Skeletal muscle satellite cell (primary cell): ENCODE results near the gene CSNK1E.

Source experiments
- H3K27me3 ChIP-seq: 2 replicates; pipeline ENCODE4 v1.7.0; 2013; ENCODE audit warnings: low read length; ENCODE audit not compliant: control insufficient read depth, insufficient read depth
- H3K36me3 ChIP-seq: 2 replicates; pipeline ENCODE4 v1.7.0; 2013; ENCODE audit warnings: mild to moderate bottlenecking, control low read depth, low read length; ENCODE audit not compliant: insufficient read depth
- H3K4me1 ChIP-seq: 2 replicates; pipeline ENCODE4 v1.7.0; 2013; ENCODE audit warnings: low read length; ENCODE audit not compliant: control insufficient read depth, insufficient read depth
- H3K4me2 ChIP-seq: 2 replicates; pipeline ENCODE4 v1.7.0; 2013; ENCODE audit warnings: mild to moderate bottlenecking, low read length
- H3K4me3 ChIP-seq: 2 replicates; pipeline ENCODE4 v1.7.0; 2013; ENCODE audit warnings: low read length
- H3K9ac ChIP-seq: 2 replicates; pipeline ENCODE4 v1.7.0; 2013; ENCODE audit warnings: mild to moderate bottlenecking, low read depth, low read length, moderate library complexity
- H3K9me3 ChIP-seq: replicated peaks from 2 replicates; pipeline ENCODE4 v1.7.0; 2013; ENCODE audit warnings: mild to moderate bottlenecking, control low read depth, low read length

Gene CSNK1E

DNA sequence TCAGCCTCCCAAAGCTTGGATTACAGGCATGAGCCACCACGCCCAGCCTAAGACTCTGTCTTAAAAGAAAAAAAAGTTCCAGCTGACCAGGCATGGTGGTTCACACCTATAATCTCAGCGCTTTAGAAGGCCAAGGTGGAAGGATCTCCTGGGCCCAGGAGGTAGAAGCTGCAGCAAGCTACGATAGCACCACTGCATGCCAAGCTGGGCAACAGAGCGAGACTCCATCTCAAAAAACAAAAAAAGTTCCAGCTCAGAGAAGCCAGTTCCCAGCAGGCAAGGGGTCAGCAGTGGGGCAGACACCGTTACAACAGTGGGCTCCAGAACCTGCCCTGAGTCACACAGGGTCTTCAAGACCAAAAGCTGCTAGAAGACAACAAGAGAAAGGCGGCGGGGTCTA is 47.8 kb downstream of the CSNK1E start:
- peaks cover 16% of the 10 kb centered on the region for H3K36me3 ChIP-seq

DNA sequence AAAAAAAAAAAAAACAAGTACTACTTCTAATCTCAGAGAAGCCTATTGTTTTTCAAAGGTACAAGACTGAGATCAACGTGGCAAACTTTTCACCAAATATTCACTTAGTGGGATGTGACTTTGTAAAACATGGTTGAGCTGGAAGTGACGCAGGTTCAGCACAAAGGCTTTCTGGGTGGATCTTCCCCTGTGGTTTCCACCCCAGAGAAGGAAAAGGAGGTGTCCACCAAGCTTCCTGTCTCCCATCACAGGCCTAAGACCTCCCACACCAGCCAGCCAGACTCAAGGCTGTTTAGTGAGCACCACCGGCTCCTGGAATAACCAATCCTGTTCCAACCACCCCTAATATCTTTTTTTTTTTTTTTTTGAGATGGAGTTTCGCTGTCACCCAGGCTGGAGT is 50.1 kb downstream of the CSNK1E start:
- H3K27me3 ChIP-seq = no peaks in the 10 kb centered on the region
- H3K36me3 ChIP-seq = peaks cover 26% of the 10 kb centered on the region
- no peak overlapping the region for H3K4me2 ChIP-seq
- H3K4me3 ChIP-seq = no peak overlapping the region
- peaks cover 29% of the 10 kb centered on the region for H3K4me1 ChIP-seq
- H3K9me3 ChIP-seq = no peaks in the 10 kb centered on the region
- H3K9ac ChIP-seq = no peak overlapping the region

More for the DNA sequence above, 47.8 kb downstream of the CSNK1E start:
- H3K4me3 ChIP-seq = no peak overlapping the region
- no peaks in the 10 kb centered on the region for H3K9me3 ChIP-seq
- no peaks in the 10 kb centered on the region for H3K27me3 ChIP-seq
- H3K4me2 ChIP-seq = no peak overlapping the region
- no peak overlapping the region for H3K9ac ChIP-seq
- H3K4me1 ChIP-seq = peaks cover 34% of the 10 kb centered on the region

DNA sequence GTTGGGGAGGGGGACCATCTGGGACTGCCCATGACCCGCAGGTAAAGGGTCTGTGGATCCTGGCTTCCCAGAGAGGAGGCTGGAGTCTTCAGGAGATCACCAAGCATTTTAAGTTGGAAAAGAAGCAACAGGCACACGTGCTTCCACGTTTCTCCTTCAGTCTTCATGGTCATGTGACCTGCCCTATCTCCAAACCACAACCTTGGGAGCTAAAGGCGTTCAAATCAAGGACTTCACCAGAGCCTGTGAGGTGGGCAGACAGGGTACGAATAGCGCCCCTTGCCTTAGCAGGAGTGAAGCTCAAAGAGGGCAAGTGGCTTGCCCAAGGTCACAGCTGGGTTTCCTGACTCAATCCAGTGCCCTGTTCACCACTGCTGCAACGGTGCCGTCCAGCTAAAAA is 51.1 kb downstream of the CSNK1E start:
- Histone ChIP-seq H3K4me3 (no peak overlapping the region), H3K9me3 (no peaks in the 10 kb centered on the region), H3K36me3 (peaks cover 25% of the 10 kb centered on the region), H3K9ac (no peak overlapping the region), H3K27me3 (no peaks in the 10 kb centered on the region), H3K4me1 (peaks cover 30% of the 10 kb centered on the region), H3K4me2 (no peak overlapping the region)

DNA sequence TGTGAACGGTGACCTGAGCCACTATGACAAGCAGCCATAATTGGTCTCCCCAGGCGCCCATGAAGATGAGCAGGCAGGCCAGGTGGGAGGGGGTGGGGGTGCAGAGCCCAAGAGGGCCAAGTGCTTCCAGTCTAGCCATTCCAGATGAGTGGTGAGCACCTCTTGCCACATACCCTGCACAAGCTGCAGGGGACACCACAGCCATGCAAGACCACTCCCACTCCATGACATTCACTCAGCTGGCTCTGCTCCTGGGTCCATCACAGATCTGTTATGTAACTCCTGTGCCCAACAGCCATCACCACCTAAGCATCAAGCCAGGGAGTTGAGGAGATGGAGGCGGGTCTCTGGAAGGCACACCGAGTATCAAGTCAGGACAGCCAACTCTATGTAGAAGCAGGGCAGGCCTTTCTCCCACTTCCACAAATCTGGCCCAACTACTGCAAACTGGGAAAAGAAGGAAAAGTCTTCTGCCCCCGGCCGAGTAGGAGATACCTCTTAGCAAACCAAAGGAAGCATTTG is 52.9 kb downstream of the CSNK1E start:
- Histone ChIP-seq H3K4me1 (peaks cover 24% of the 10 kb centered on the region), H3K4me3 (no peak overlapping the region), H3K9ac (no peak overlapping the region), H3K36me3 (peaks cover 14% of the 10 kb centered on the region), H3K9me3 (no peaks in the 10 kb centered on the region), H3K27me3 (no peaks in the 10 kb centered on the region), H3K4me2 (no peak overlapping the region)

DNA sequence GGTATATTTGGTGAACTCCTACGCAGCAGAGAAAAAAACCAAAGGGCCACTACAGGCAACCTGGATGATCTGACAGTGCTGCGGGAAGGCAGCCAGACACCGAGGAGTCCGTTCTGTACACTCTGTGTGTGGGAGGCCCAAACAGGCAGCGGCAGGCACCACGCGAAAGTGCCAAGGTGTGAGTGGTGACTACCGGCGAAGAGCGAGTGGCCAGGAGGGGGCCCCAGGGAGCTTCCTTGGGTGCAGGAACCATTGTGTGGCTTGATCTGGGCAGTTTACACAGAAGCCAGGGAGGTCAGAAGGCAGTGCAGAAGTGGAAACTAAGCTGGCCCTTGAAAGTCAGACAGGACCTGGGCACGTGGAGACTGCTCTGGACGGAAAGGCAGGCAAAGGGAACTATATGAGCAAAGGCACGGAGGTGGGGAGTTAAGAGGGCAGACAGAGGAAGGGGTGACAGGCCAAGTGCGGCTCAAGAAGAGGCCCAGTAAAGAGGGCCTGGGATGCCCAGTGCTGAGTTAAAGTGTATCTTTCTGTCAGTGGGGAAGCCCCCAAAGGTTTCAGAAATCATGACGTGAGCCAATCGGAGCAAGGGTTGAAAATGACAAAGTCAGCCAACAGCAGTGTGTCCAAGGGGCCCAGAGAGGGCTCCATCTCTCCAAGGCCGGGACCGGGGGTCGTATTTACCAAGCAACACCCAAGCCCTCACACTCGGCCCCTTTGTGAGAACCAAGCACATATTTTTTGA is 55.0 kb downstream of the CSNK1E start:
- Histone ChIP-seq H3K27me3 (no peaks in the 10 kb centered on the region), H3K9ac (no peak overlapping the region), H3K4me3 (no peak overlapping the region), H3K9me3 (no peaks in the 10 kb centered on the region), H3K4me2 (no peak overlapping the region), H3K4me1 (peaks cover 32% of the 10 kb centered on the region), H3K36me3 (peaks cover 10% of the 10 kb centered on the region)

DNA sequence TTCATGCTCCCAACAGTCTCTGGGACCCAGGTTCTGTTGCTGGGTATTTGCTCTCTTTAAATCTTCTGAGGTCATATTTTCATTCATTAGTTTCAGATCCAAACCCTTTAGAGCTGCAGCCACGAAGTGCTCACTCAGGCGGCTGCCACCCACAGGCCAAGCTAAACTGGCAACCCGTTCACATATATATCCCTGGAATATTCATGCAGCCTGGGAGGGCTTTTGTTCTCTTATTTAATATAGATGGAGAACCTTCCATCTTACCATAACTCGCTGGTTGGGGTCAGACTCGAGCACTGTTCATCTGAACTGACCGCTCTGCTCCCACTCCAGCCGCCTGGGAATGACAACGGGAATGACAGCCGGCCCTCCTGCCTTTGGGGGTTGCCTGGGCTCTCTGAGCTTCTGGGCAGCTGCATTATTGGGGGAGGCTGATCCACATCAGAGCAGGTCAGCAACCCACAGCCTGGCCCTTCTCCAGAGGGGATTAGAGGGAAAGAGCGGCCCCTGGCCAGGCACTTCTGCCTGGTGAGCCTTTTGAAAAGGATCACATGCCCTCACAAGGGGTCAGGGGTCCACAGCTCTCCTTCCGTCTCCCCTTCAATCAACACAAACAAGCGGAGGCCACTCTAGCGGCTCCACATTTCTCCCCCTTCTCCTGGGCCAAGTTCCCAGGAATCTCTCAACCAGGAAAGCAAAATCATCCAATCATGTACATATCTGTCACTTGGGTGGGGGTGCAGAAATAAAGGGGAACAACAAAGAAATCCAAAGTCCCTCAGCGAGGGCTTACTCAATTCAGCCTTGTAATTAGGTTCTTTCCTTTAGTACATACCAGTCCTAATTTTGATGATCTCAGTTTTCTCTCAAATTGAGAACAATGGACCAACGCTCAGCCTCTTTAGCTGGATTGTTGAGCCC is 56.2 kb downstream of the CSNK1E start:
- peaks cover 10% of the 10 kb centered on the region for H3K36me3 ChIP-seq
- no peaks in the 10 kb centered on the region for H3K9me3 ChIP-seq
- no peaks in the 10 kb centered on the region for H3K27me3 ChIP-seq
- peak overlapping the region; percentile 64 for H3K9ac ChIP-seq
- peaks cover 41% of the 10 kb centered on the region for H3K4me1 ChIP-seq
- H3K4me3 ChIP-seq = peak overlapping the region; percentile 28
- peak overlapping the region; percentile 71 for H3K4me2 ChIP-seq

DNA sequence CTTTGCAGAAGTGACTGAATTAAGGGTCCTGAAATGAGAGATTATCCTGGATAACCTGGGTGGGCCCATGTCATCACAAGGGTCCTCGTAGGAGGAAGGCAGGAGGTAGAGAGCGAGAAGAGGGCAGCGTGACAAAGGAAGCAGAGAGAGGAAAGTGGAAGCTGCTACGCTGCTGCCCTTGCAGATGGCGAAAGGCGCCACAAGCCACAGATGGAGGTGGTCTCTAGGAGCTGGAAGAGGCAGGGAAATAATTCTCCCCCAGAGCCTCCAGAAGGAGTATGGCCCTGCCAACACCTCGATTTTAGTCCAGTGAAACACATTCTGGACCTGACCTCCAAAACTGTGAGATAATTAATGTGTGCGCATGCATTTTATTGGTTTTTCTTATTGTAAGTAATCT is 57.9 kb downstream of the CSNK1E start:
- Histone ChIP-seq H3K36me3 (peaks cover 10% of the 10 kb centered on the region), H3K4me3 (no peak overlapping the region), H3K9ac (no peak overlapping the region), H3K9me3 (no peaks in the 10 kb centered on the region), H3K4me2 (no peak overlapping the region), H3K4me1 (peaks cover 41% of the 10 kb centered on the region), H3K27me3 (no peaks in the 10 kb centered on the region)

DNA sequence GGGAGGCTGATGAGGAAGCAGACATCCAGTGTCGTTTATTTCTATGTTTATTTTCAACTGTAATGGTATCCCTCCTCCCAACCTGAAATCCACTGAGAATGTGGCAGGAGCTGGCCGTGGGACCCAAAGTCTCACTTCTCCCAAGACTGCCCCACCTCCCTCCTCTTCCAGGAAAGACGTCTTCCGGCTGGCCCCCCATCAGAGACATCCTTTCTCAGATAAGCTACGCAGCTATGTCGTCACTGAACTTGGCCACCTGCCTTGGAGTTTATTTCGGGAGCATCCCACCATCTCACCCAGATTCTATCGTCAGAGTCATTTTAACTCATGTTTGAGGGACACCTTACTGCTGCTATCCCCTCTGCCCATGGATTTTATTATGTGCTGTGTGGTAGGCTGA is 58.3 kb downstream of the CSNK1E start:
- H3K9ac ChIP-seq = no peak overlapping the region
- no peaks in the 10 kb centered on the region for H3K9me3 ChIP-seq
- H3K4me2 ChIP-seq = no peak overlapping the region
- peaks cover 10% of the 10 kb centered on the region for H3K36me3 ChIP-seq
- peaks cover 41% of the 10 kb centered on the region for H3K4me1 ChIP-seq
- H3K4me3 ChIP-seq = no peak overlapping the region
- no peaks in the 10 kb centered on the region for H3K27me3 ChIP-seq

DNA sequence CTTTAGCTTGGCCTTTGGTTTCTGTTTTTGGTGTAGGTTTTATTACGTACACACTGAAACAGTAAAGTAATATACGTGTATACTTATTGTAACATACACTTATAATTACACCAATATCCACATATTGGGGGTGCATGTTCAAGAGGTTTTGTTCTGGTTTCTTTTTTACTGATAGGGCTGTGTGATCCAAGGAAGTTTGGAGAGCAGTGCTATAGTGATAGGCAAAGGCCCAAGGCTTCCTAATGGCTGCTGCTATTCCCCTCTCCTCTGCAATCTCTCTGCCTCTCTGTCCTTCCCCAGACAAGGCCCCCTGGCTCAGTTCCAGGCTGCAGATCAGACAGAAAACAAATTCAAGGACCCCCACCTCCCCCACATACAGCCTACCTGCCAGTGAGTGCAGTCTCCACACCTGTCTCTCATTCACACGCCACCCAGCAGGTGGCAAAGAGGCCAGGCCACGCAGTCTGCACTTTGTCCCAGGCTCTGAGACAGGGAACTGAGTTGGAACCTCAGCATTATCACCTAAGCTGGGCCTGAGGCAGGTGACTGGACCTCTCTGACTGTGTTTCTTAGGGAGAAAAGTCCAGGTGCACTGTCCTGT is 59.5 kb downstream of the CSNK1E start:
- Histone ChIP-seq H3K4me1 (peaks cover 41% of the 10 kb centered on the region), H3K9ac (peak overlapping the region; percentile 76), H3K4me2 (peak overlapping the region; percentile 83), H3K4me3 (peak overlapping the region; percentile 57), H3K9me3 (no peaks in the 10 kb centered on the region), H3K36me3 (peaks cover 5% of the 10 kb centered on the region), H3K27me3 (no peaks in the 10 kb centered on the region)

DNA sequence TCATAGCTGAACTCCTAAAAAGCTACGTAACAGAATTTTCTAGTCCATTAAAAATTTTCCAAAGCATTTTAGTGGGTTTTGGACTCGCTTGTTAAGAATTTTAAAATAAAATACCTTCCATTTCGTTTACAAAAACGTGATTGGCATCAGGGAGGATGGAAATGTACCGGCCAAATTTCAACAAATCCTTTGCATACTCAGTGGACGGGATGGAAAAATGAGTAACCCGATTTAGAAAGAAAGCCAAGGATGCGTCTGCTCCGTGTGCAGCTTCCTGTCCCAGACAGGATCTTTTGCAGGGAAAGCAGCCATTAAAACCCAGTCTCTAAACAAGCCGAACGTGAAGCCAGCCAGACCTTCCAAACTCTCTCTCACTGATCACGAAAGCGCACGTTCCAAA is 60.1 kb downstream of the CSNK1E start:
- peaks cover 39% of the 10 kb centered on the region for H3K4me1 ChIP-seq
- peak overlapping the region; percentile 76 for H3K9ac ChIP-seq
- H3K36me3 ChIP-seq = peaks cover under 1% of the 10 kb centered on the region
- H3K4me3 ChIP-seq = peak overlapping the region; percentile 57
- no peaks in the 10 kb centered on the region for H3K9me3 ChIP-seq
- H3K4me2 ChIP-seq = peak overlapping the region; percentile 83
- H3K27me3 ChIP-seq = no peaks in the 10 kb centered on the region

DNA sequence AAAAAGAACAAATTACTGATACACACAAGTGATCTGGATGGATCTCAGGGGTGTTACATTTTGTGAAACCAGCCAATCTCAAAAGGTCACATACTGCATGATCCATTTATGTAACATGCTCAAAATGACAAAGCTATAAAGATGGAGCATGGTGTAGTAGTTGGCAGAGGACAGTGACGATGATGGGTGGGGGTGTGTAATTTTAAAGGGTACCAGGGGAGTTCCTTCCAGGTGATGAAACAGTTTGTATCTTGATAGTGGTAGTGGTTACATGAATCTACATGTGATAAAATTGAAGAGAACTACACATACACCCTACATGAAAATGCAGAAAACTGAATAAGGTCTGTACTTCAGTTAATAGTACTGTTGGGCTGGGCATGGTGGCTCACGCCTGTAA is 61.5 kb downstream of the CSNK1E start:
- no peak overlapping the region for H3K4me3 ChIP-seq
- H3K36me3 ChIP-seq = peaks cover 2% of the 10 kb centered on the region
- H3K9ac ChIP-seq = no peak overlapping the region
- H3K9me3 ChIP-seq = no peaks in the 10 kb centered on the region
- no peak overlapping the region for H3K4me2 ChIP-seq
- peaks cover 24% of the 10 kb centered on the region for H3K4me1 ChIP-seq
- H3K27me3 ChIP-seq = no peaks in the 10 kb centered on the region
